K562 (cell line): ENCODE measurements around the gene MOB3C. TPM values are rescaled to one million over a fixed set of nuclear protein-coding genes. Genes with fewer than 3 reads are reported as not detected.

Experiments
- ATAC-seq: fragments of 200-7000 bp; cut with Tn5 transposase; 3 replicates; pipeline ENCODE4 v1.9.1; 2020; ENCODE audit warnings: moderate library complexity
- BruUV-seq: library from RNA; stranded (reverse); fragments of 400-500 nt; replicated peaks from 2 replicates; lab custom pipeline; 2021; lab: Mats Ljungman, UMichigan
- CTCF ChIA-PET: fragments of 300-600 bp; formaldehyde crosslinking; extraction: SDS; loops from one replicate; lab custom pipeline; 2021; ENCODE audit warnings: low intra/inter-chr PET ratio; lab: Yijun Ruan, JAX
- POLR2A ChIA-PET: fragments of 300-600, 350-650 bp; sonication (Branson Sonifier 250); formaldehyde crosslinking; extraction: SDS; loops from one replicate; lab custom pipeline; 2021; ENCODE audit warnings: antibody characterized with exemption, inconsistent platforms; lab: Yijun Ruan, JAX
- DNase-seq, 4 experiments: peaks; one replicate each; pipeline versions ENCODE4 v3.0.0 to v3.0.0-alpha.2; 2011 to 2018; ENCODE audit warnings: low spot score in 3 of 4, mixed read lengths in 3 of 4; ENCODE audit errors: extremely low read depth in 1 of 4
- FAIRE-seq: peaks from 2 replicates; lab custom pipeline; 2011; peaks lifted over from hg19 to GRCh38; lab: Jason Lieb, UNC
- H2AFZ ChIP-seq: 2 replicates; pipeline ENCODE4 v1.6.0; 2011; ENCODE audit warnings: low read depth, low read length, control low read depth, inconsistent platforms
- H3K27ac ChIP-seq: fragments of 200-600 bp; 3 replicates; pipeline ENCODE4 v1.8.0; 2011; ENCODE audit warnings: low read depth, mild to moderate bottlenecking, control low read depth, inconsistent platforms, low read length, moderate library complexity, mixed read lengths; ENCODE audit errors: extremely low read depth
- H3K27me3 ChIP-seq, 2 experiments: fragments of 300-600 bp in 1 of 2; 2 replicates in 1 of 2; 3 replicates in 1 of 2; pipeline versions ENCODE4 v1.6.0 to v1.8.0; 2011; ENCODE audit warnings: inconsistent platforms in 2 of 2, low read length in 2 of 2, mild to moderate bottlenecking in 1 of 2, mixed read lengths in 1 of 2, moderate library complexity in 1 of 2; ENCODE audit not compliant: control insufficient read depth in 2 of 2, insufficient read depth in 2 of 2
- H3K36me3 ChIP-seq: fragments of 300-600 bp; 3 replicates; pipeline ENCODE4 v1.8.0; 2011; ENCODE audit warnings: mild to moderate bottlenecking, low read length, inconsistent platforms; ENCODE audit not compliant: control insufficient read depth, insufficient read depth
- H3K4me1 ChIP-seq, 2 experiments: fragments of 200-600 bp in 1 of 2; replicated peaks in 1 of 2; 2 replicates in 1 of 2; 3 replicates in 1 of 2; pipeline versions ENCODE4 v1.5.1 to v1.8.0; 2011; ENCODE audit warnings: inconsistent platforms in 2 of 2, low read length in 2 of 2, mild to moderate bottlenecking in 1 of 2, mixed read lengths in 1 of 2, moderate library complexity in 1 of 2; ENCODE audit not compliant: control insufficient read depth in 2 of 2, insufficient read depth in 2 of 2
- H3K4me2 ChIP-seq: 2 replicates; pipeline ENCODE4 v1.6.1; 2011; ENCODE audit warnings: low read length, control low read depth, inconsistent platforms, mixed read lengths; ENCODE audit not compliant: insufficient read depth
- H3K4me3 ChIP-seq: fragments of 200-600 bp; sonication (generic), shearing (Covaris generic); 2 replicates; pipeline ENCODE4 v1.5.1; 2016; ENCODE audit warnings: control low read depth, inconsistent platforms
- H3K79me2 ChIP-seq: fragments of 200-600 bp; 3 replicates; pipeline ENCODE4 v1.8.0; 2011; ENCODE audit warnings: low read length, inconsistent platforms; ENCODE audit not compliant: control insufficient read depth, insufficient read depth
- H3K9ac ChIP-seq, 2 experiments: 2 replicates each; pipeline versions ENCODE4 v1.6.0 to v1.6.1; 2011; ENCODE audit warnings: low read depth in 2 of 2, low read length in 2 of 2, control low read depth in 1 of 2, inconsistent platforms in 1 of 2, mild to moderate bottlenecking in 1 of 2, mixed read lengths in 1 of 2; ENCODE audit not compliant: insufficient read depth in 1 of 2
- H3K9me1 ChIP-seq: one replicate; pipeline ENCODE4 v1.6.0; 2011; ENCODE audit warnings: inconsistent platforms, mild to moderate bottlenecking, low read length, moderate library complexity; ENCODE audit not compliant: control insufficient read depth, insufficient read depth
- H3K9me3 ChIP-seq: replicated peaks from 2 replicates; pipeline ENCODE4 v1.5.1; 2011; ENCODE audit warnings: low read depth, low read length, inconsistent platforms; ENCODE audit not compliant: control insufficient read depth, insufficient read depth
- H4K20me1 ChIP-seq: replicated peaks from 2 replicates; pipeline ENCODE4 v1.6.1; 2011; ENCODE audit warnings: low read length, inconsistent platforms, mixed read lengths; ENCODE audit not compliant: control insufficient read depth, insufficient read depth
- GATA2 ChIP-seq: sonication (generic); formaldehyde crosslinking; IDR thresholded peaks from 2 replicates; pipeline ENCODE4 v1.4.0; 2020; ENCODE audit warnings: mild to moderate bottlenecking, missing genetic modification reagents
- MNT ChIP-seq, 2 experiments: fragments of 450-650 bp; conservative IDR thresholded peaks; 2 replicates each; pipeline ENCODE4 v1.6.1; 2017; ENCODE audit warnings: mild to moderate bottlenecking in 2 of 2, moderate library complexity in 2 of 2
- SMARCE1 ChIP-seq: fragments of 450-650 bp; IDR thresholded peaks from 2 replicates; pipeline ENCODE4 v1.7.1; 2016; ENCODE audit warnings: mild to moderate bottlenecking
- SNIP1 ChIP-seq: fragments of 450-650 bp; IDR thresholded peaks from 2 replicates; pipeline ENCODE4 v1.7.1; 2017; ENCODE audit warnings: low read depth, mild to moderate bottlenecking
- TAF1 ChIP-seq: IDR thresholded peaks from 2 replicates; pipeline ENCODE4 v1.6.1; 2011; ENCODE audit warnings: mild to moderate bottlenecking, low read length, moderate library complexity; ENCODE audit not compliant: insufficient read depth, control insufficient read depth, severe bottlenecking; ENCODE audit errors: extremely low read depth
- ZNF551 ChIP-seq: fragments of 250-450 bp; sonication (Bioruptor Pico); IDR thresholded peaks from 2 replicates; pipeline ENCODE4 v1.5.0; 2021; ENCODE audit warnings: mild to moderate bottlenecking, moderate library complexity
- WGBS: fragments of 100-300 bp; shearing (Covaris generic); methylation state at CpG from one replicate; pipeline ENCODE4 v1.1.6; 2016; ENCODE audit warnings: low coverage, mixed read lengths; ENCODE audit not compliant: insufficient coverage; ENCODE audit errors: missing lambda C conversion rate; 5-methylcytosine and 5-hydroxymethylcytosine counted together
- in situ Hi-C: fragments of 300-500 bp; cut with MboI; formaldehyde crosslinking; loops from 4 replicates; pipeline ENCODE4 v1.15.0; 2018; ENCODE audit warnings: inconsistent platforms, mixed read lengths
- intact Hi-C: fragments of 100-400 bp; cut with micrococcal nuclease; formaldehyde crosslinking; loops from 2 replicates; pipeline ENCODE4 v1.14.2; 2022
- polyA plus RNA-seq, 8 experiments: library from polyadenylated mRNA; depleted of rRNA in 4 of 8; stranded (reverse) in 5 of 8; unstranded in 3 of 8; fragments of >200 nt; fragmentation: Nextera tagmentation in 2 of 8; fragmentation: Illumina TruSeq in 1 of 8; extraction: Ambion mirVana in 2 of 8; extraction: Trizol in 1 of 8; gene quantifications; 2 replicates each; pipeline versions ENCODE4 v1.2.1 to v1.2.3, GENCODE V29; 2011 to 2014; ENCODE audit warnings: inconsistent platforms in 1 of 8, missing spikeins in 1 of 8
- total RNA-seq, 7 experiments: library from RNA; depleted of rRNA in 6 of 7; stranded (reverse); fragments of >200 nt in 6 of 7; fragmentation: Illumina TruSeq in 2 of 7; extraction: Trizol in 2 of 7; gene quantifications; 2 replicates each; pipeline versions ENCODE4 v1.2.1 to v1.2.3, GENCODE V29; 2011 to 2021; ENCODE audit warnings: low replicate concordance in 1 of 7
- TF ChIP-seq, protein P1 (sequence below), 2 experiments: fragments of 450-650 bp in 1 of 2; sonication (generic) in 1 of 2; formaldehyde crosslinking in 1 of 2; IDR thresholded peaks in 1 of 2; conservative IDR thresholded peaks in 1 of 2; 2 replicates each; pipeline versions ENCODE4 v1.6.1 to v1.8.1; 2016 to 2023; ENCODE audit warnings: mild to moderate bottlenecking in 2 of 2, moderate library complexity in 2 of 2, inconsistent platforms in 1 of 2, missing genetic modification reagents in 1 of 2
- TF ChIP-seq, protein P2 (sequence below): IDR thresholded peaks from 2 replicates; pipeline ENCODE4 v1.6.1; 2014; ENCODE audit warnings: antibody characterized with exemption
- TF ChIP-seq, protein P3 (sequence below): fragments of 450-650 bp; IDR thresholded peaks from 2 replicates; pipeline ENCODE4 v1.6.1; 2018; ENCODE audit not compliant: partially characterized antibody
- TF ChIP-seq, protein P4 (sequence below): fragments of 200-800 bp; sonication (Bioruptor generic); IDR thresholded peaks from 2 replicates; pipeline ENCODE4 v1.6.1; 2017; ENCODE audit warnings: missing genetic modification characterization, missing compliant biosample characterization

MOB3C gene
- total and polyA plus RNA-seq, 9 of the 15 experiments (the other 6 are each of a cell fraction or from before 2014, with no cell fraction given), result 1.0 to 7.5 (median 3.7) TPM

DNA sequence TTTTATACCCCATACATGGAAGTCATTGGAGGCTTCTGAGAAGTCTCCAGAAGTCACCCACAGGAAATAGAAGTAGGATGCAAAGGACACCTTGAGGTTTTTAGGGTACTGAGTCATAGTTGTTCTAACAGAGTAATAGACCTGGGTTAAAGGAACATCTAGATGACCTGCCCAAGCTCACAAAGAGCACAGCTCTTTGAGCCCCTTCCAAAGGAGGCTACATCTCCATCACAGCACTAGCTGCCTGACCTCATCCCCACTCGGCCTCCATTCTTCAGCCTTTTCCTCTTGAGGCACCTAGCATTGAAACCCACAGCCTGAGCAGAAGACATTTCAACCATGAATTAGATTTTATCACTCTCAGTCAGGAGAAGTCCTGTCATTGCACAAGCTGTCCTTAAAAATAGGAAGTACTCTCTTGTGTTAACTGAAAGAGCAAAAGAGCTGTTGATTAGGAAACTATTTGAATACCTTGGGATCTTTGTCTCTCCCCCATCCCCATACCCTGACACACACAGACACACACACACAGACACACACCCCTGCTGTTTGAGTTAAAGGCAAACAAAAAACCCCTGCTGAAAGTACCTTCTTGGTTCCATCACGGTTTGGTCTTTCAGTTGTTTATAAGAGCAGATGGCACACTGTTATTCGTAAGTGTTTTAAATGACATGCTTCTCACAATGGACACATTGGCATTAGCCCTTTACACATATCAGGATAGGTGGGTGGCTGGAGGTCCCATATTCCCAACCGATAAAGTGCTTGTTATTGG is 34.7 kb downstream of the MOB3C start:
- Histone ChIP-seq H3K9ac (no peak overlapping the region), H3K4me3 (no peak overlapping the region), H2AFZ (no peak overlapping the region), H3K4me1 (peaks cover 10 to 38% of the 10 kb centered on the region in 2 experiments; a peak in 4 of 5 replicates), H3K79me2 (no peaks in the 10 kb centered on the region), H3K36me3 (peaks cover 76% of the 10 kb centered on the region), H3K27me3 (no peaks in the 10 kb centered on the region), H3K9me3 (no peaks in the 10 kb centered on the region), H3K27ac (peak overlapping the region; percentile 29; the same call in 1 of the 3 replicates), H3K4me2 (no peak overlapping the region), H3K9me1 (no peaks in the 10 kb centered on the region), H4K20me1 (0 out of 2 replicates have a peak, but pooled peaks cover 4% of the 10 kb centered on the region)
- DNase-seq (peak in 1 of 4 experiments; percentile 28), ATAC-seq (peak; percentile 59), FAIRE-seq (peak; percentile 32)
- WGBS, result 63% methylated on average over 4 of the region's 4 CpGs
- intact Hi-C loops, result no loop called here
- BruUV-seq, result no TSS peak
- in situ Hi-C loops, result no loop called here
- CTCF ChIA-PET, result no interaction called here
- POLR2A ChIA-PET, result interaction anchor here (1.0 to 1.7 kb wide), 4 partner anchors 9 to 26 kb away, joined by 3 to 7 read pairs (median 4); no protein-coding TSS in a partner anchor
- TF ChIP-seq SMARCE1 (peak; percentile 57; the same call in 1 of the 2 replicates), ZNF551 (CRISPR knock-in tag) (no peak), SNIP1 (no peak), GATA2 (CRISPR knock-in tag) (peak; percentile 54), MNT (conservative IDR thresholded peaks at IDR 0.05) (no peak), TAF1 (no peak)
- TF ChIP-seq, protein P1, sequence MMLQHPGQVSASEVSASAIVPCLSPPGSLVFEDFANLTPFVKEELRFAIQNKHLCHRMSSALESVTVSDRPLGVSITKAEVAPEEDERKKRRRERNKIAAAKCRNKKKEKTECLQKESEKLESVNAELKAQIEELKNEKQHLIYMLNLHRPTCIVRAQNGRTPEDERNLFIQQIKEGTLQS (IDR thresholded peaks at IDR 0.05), result 0 out of 2 replicates have a peak, but pooled peaks have one; percentile 15
- TF ChIP-seq, protein P1 (CRISPR knock-in tag; conservative IDR thresholded peaks at IDR 0.05), result no peak
- TF ChIP-seq, protein P2, sequence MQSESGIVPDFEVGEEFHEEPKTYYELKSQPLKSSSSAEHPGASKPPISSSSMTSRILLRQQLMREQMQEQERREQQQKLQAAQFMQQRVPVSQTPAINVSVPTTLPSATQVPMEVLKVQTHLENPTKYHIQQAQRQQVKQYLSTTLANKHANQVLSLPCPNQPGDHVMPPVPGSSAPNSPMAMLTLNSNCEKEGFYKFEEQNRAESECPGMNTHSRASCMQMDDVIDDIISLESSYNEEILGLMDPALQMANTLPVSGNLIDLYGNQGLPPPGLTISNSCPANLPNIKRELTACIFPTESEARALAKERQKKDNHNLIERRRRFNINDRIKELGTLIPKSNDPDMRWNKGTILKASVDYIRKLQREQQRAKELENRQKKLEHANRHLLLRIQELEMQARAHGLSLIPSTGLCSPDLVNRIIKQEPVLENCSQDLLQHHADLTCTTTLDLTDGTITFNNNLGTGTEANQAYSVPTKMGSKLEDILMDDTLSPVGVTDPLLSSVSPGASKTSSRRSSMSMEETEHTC, result 0 out of 2 replicates have a peak, but pooled peaks have one; percentile 32
- TF ChIP-seq, protein P3, sequence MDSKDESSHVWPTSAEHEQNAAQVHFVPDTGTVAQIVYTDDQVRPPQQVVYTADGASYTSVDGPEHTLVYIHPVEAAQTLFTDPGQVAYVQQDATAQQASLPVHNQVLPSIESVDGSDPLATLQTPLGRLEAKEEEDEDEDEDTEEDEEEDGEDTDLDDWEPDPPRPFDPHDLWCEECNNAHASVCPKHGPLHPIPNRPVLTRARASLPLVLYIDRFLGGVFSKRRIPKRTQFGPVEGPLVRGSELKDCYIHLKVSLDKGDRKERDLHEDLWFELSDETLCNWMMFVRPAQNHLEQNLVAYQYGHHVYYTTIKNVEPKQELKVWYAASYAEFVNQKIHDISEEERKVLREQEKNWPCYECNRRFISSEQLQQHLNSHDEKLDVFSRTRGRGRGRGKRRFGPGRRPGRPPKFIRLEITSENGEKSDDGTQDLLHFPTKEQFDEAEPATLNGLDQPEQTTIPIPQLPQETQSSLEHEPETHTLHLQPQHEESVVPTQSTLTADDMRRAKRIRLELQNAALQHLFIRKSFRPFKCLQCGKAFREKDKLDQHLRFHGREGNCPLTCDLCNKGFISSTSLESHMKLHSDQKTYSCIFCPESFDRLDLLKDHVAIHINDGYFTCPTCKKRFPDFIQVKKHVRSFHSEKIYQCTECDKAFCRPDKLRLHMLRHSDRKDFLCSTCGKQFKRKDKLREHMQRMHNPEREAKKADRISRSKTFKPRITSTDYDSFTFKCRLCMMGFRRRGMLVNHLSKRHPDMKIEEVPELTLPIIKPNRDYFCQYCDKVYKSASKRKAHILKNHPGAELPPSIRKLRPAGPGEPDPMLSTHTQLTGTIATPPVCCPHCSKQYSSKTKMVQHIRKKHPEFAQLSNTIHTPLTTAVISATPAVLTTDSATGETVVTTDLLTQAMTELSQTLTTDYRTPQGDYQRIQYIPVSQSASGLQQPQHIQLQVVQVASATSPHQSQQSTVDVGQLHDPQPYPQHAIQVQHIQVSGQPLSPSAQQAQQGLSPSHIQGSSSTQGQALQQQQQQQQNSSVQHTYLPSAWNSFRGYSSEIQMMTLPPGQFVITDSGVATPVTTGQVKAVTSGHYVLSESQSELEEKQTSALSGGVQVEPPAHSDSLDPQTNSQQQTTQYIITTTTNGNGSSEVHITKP, result no peak
- TF ChIP-seq, protein P4, sequence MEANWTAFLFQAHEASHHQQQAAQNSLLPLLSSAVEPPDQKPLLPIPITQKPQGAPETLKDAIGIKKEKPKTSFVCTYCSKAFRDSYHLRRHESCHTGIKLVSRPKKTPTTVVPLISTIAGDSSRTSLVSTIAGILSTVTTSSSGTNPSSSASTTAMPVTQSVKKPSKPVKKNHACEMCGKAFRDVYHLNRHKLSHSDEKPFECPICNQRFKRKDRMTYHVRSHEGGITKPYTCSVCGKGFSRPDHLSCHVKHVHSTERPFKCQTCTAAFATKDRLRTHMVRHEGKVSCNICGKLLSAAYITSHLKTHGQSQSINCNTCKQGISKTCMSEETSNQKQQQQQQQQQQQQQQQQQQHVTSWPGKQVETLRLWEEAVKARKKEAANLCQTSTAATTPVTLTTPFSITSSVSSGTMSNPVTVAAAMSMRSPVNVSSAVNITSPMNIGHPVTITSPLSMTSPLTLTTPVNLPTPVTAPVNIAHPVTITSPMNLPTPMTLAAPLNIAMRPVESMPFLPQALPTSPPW (CRISPR knock-in tag), result no peak
